GM12872 (cell line): Measurements from ENCODE around the gene PGD.

ENCODE experiments used
- TF ChIP-seq, protein P1 (sequence below): IDR thresholded peaks from 3 replicates; pipeline ENCODE4 v1.5.1; 2011; ENCODE audit warnings: low read depth, mild to moderate bottlenecking, low read length, moderate library complexity; ENCODE audit not compliant: insufficient read depth

PGD gene

DNA sequence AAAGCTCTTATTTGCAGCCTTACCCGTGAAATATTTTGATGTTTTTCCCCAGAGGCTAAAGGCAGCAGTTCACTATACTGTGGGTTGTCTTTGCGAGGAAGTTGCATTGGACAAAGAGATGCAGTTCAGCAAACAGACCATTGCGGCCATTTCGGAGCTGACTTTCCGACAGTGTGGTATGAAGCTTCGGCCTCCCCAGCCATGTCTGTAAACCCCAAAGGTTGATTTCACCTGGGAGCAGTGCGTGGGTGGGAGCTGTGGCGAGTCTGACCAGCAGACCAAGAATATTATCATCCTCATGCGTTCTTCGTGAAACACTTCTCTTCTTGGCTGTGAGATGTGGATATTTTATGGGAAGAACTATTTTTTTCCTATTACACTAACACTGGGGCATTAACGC, 34.9 kb downstream of the PGD start:
- TF ChIP-seq, protein P1, sequence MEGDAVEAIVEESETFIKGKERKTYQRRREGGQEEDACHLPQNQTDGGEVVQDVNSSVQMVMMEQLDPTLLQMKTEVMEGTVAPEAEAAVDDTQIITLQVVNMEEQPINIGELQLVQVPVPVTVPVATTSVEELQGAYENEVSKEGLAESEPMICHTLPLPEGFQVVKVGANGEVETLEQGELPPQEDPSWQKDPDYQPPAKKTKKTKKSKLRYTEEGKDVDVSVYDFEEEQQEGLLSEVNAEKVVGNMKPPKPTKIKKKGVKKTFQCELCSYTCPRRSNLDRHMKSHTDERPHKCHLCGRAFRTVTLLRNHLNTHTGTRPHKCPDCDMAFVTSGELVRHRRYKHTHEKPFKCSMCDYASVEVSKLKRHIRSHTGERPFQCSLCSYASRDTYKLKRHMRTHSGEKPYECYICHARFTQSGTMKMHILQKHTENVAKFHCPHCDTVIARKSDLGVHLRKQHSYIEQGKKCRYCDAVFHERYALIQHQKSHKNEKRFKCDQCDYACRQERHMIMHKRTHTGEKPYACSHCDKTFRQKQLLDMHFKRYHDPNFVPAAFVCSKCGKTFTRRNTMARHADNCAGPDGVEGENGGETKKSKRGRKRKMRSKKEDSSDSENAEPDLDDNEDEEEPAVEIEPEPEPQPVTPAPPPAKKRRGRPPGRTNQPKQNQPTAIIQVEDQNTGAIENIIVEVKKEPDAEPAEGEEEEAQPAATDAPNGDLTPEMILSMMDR: no peak

DNA sequence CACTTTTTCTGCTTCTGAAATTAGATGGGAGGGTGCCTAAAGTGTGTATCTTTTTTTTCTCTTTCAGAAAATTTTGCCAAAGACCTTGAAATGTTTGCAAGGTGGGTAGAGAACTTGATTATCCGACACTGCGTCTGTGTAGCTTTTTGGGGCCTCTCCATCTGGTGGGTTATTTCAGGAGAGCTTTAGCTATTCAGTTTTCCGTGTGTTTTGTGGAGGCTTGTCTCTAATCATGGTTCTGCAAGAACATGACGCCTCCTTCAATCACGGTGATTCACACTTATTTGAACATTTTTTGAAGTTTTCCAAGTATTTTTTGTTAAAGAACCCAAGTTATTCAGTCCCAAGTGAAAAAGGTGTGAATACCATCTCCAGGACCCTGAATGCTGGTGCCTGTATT, 35.7 kb downstream of the PGD start:
- TF ChIP-seq, protein P1: no peak

DNA sequence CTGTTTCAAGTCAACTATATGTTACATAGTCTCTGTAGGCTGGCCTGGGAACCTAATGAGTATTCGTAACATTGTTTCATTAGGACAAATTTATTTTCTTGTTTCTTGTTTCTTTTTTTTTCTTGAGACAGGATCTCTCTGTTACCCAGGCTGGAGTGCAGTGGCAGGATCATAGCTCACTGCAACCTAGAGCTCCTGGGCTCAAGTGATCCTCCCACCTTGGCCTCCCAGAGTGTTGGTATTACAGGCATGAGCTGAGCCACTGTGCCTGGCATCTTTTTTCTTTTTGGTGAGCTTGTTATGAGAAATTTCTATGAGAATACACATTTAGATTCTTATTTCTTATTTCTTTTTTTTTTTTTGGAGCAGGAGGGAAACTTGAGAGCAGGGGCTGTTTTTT, 38.2 kb downstream of the PGD start:
- TF ChIP-seq, protein P1: no peak

DNA sequence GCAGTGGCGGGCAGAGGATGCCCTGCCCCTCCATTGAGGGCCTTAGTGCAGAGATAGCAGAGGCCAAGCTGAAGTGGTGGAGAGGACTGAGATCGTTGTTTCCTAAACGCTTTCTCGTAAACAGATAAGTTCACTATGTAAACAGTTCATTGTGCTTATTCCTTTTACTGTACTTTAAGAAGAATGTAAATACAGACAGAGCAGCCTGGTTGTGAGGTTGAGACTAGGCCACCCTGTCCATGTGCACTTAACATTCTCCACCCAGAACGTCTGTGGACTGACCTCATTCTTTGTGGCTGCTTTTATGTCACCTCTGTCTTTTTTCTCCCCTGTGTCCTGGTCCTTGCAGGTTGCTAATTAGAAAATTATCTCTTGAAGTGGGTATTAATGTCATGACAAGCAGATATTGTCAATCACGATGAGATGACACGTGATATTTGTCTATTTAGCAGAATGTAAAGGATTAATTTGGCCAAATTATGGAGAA, 39.9 kb downstream of the PGD start:
- TF ChIP-seq, protein P1: no peak

DNA sequence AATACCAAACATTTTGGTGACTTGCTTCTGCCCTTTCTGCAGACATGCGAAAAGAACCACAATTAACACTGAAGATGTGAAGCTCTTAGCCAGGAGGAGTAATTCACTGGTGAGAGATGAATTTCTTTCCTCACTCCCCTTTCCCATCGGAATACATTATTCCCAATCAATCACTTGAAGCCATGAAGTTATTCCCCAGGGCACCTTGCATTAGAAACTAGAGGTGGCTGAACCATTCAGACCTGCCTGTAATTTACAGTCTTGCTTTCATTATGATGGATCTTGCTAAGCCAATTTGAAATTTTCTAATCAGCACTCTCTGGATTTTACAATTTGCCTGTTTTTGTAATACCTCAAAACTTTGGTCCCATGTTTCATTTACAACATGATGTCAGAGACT, 41.4 kb downstream of the PGD start:
- TF ChIP-seq, protein P1: no peak

DNA sequence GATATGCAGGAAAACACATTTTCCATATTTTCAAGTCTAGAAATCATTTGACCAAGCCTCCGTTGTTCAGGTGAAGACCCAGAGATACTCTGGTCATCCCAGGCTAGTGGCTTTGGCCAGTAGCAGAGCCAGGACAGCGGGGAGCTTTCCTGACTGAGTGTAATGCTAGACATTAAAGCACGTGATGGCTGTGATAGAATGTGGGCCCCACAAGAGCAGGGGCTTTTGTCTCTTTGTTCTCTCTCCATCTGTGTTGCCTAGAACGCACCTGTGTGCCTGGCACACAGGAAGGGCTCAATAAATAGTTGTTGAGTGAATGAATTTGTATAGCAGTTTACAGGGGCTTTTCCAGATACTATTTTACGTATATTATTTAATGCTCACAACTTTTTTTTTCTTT, 41.9 kb downstream of the PGD start:
- TF ChIP-seq, protein P1: no peak

DNA sequence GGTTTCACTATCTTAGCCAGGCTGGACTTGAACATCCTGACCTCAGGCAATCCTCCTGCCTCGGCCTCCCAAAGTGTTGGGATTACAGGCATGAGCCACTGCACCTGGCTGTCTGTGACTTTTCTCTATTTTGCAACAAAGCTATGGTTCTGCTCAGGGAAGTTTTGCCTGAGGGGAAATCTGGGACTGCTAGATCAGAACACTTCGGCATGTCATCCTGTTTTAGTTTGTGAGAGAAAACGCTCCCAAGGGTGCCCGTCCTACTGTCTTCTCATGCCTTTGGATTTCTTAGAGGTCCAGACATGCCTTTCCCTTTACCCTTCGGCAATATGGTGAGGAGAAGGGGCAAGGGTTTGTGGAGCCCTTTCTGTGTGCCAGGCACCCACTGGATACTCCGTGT, 45.4 kb downstream of the PGD start:
- TF ChIP-seq, protein P1: no peak
